Cardiac muscle cell (in vitro differentiated cells and primary cell): ENCODE results near the gene FBXO34. TPM values are rescaled to one million over a fixed set of nuclear protein-coding genes. Genes with fewer than 3 reads are reported as not detected.
A peak's percentile ranks its signal among the peaks of the same experiment; 100 is the strongest.

Experiments
- DNase-seq, 2 donors: peaks; one replicate each; pipeline versions ENCODE4 v3.0.0 to v3.0.0-alpha.2; 2010 to 2017; ENCODE audit warnings: low read depth in 1 of 2, low spot score in 1 of 2
- H3K27ac ChIP-seq: fragments of 200-600 bp; sonication (generic); 2 replicates; pipeline ENCODE4 v1.5.1; 2016
- H3K27me3 ChIP-seq: fragments of 200-600 bp; sonication (generic); 2 replicates; pipeline ENCODE4 v1.6.0; 2016; ENCODE audit warnings: control low read depth
- H3K36me3 ChIP-seq: fragments of 200-600 bp; sonication (generic); 2 replicates; pipeline ENCODE4 v1.5.1; 2016; ENCODE audit warnings: control low read depth
- H3K4me1 ChIP-seq: fragments of 200-600 bp; sonication (generic); 2 replicates; pipeline ENCODE4 v1.8.1; 2017; ENCODE audit warnings: low read depth, mild to moderate bottlenecking, mixed run types
- H3K4me3 ChIP-seq: fragments of 200-600 bp; sonication (generic); 2 replicates; pipeline ENCODE4 v1.5.1; 2016; ENCODE audit warnings: mild to moderate bottlenecking
- H3K9me3 ChIP-seq: fragments of 200-600 bp; sonication (generic); 2 replicates; pipeline ENCODE4 v1.5.1; 2017; ENCODE audit warnings: low read depth, mild to moderate bottlenecking, control low read depth
- CTCF ChIP-seq: IDR thresholded peaks from 2 replicates; pipeline ENCODE4 v1.5.1; 2012; ENCODE audit warnings: low read depth, mild to moderate bottlenecking, low read length
- polyA plus RNA-seq: library from polyadenylated mRNA; unstranded; fragments of >200 nt; fragmentation: Nextera tagmentation; extraction: Ambion mirVana; gene quantifications from 2 replicates; pipeline ENCODE4 v1.2.1, GENCODE V29; 2016
- total RNA-seq: library from RNA; depleted of rRNA; stranded (reverse); fragments of >200 nt; gene quantifications from 2 replicates; pipeline ENCODE4 v1.2.3, GENCODE V29; 2016

Gene FBXO34
- total and polyA plus RNA-seq, 2 experiments from 2014 or later: 19.2 to 21.1 TPM

GRCh38 chr14:55301437-55302121, 30.4 kb downstream of the FBXO34 start:
- H3K4me3 ChIP-seq: no peak overlapping the region
- DNase-seq: peak in 1 of 2 donors; percentile 38

GRCh38 chr14:55302367-55303124, 31.3 kb downstream of the FBXO34 start:
- Histone ChIP-seq H3K4me1 (peaks cover 30% of the 10 kb centered on the region), H3K9me3 (no peaks in the 10 kb centered on the region), H3K27ac (peak overlapping the region; percentile 88), H3K36me3 (no peaks in the 10 kb centered on the region), H3K27me3 (no peaks in the 10 kb centered on the region), H3K4me3 (no peak overlapping the region)
- no peak for TF ChIP-seq CTCF
- DNase-seq: no peak

More at GRCh38 chr14:55301437-55302121, 30.4 kb downstream of the FBXO34 start:
- peaks cover 30% of the 10 kb centered on the region for H3K4me1 ChIP-seq
- TF ChIP-seq CTCF: no peak
- no peaks in the 10 kb centered on the region for H3K9me3 ChIP-seq
- no peaks in the 10 kb centered on the region for H3K36me3 ChIP-seq
- H3K27ac ChIP-seq: peak overlapping the region; percentile 88
- no peaks in the 10 kb centered on the region for H3K27me3 ChIP-seq

GRCh38 chr14:55303125-55303499, 31.9 kb downstream of the FBXO34 start:
- peaks cover 26% of the 10 kb centered on the region for H3K4me1 ChIP-seq
- TF ChIP-seq CTCF: no peak

GRCh38 chr14:55303691-55304145, 32.5 kb downstream of the FBXO34 start:
- Histone ChIP-seq H3K27me3 (no peaks in the 10 kb centered on the region), H3K36me3 (no peaks in the 10 kb centered on the region), H3K9me3 (no peaks in the 10 kb centered on the region), H3K27ac (peak overlapping the region; percentile 49), H3K4me1 (peaks cover 26% of the 10 kb centered on the region), H3K4me3 (no peak overlapping the region)
- no peak for TF ChIP-seq CTCF
- peak in 1 of 2 donors; percentile 23 for DNase-seq

More at GRCh38 chr14:55303125-55303499, 31.9 kb downstream of the FBXO34 start:
- H3K9me3 ChIP-seq: no peaks in the 10 kb centered on the region
- H3K27me3 ChIP-seq: no peaks in the 10 kb centered on the region
- peak overlapping the region; percentile 88 for H3K27ac ChIP-seq
- no peaks in the 10 kb centered on the region for H3K36me3 ChIP-seq
- DNase-seq: no peak
- no peak overlapping the region for H3K4me3 ChIP-seq

GRCh38 chr14:55306938-55307589, 35.8 kb downstream of the FBXO34 start:
- no peak for DNase-seq
- Histone ChIP-seq H3K4me3 (no peak overlapping the region), H3K27me3 (no peaks in the 10 kb centered on the region), H3K4me1 (peaks cover 19% of the 10 kb centered on the region), H3K9me3 (no peaks in the 10 kb centered on the region), H3K36me3 (no peaks in the 10 kb centered on the region), H3K27ac (peak overlapping the region; percentile 41)
- TF ChIP-seq CTCF: no peak
